Loucy (cell line): ENCODE results near the gene CYP4V2.

Source experiments
- EZH2phosphoT487 ChIP-seq: fragments of 200-600 bp; IDR thresholded peaks from 2 replicates; pipeline ENCODE4 v1.6.1; 2018; ENCODE audit warnings: antibody characterized with exemption, mild to moderate bottlenecking, moderate library complexity, borderline replicate concordance
- TF ChIP-seq, protein P1 (sequence below): fragments of 200-600 bp; sonication (generic); conservative IDR thresholded peaks from 2 replicates; pipeline ENCODE4 v1.5.1; 2014; ENCODE audit warnings: mild to moderate bottlenecking, antibody characterized with exemption, low read length

GRCh38 chr4:186203406-186203805, 12.0 kb downstream of the CYP4V2 start:
- TF ChIP-seq, protein P1, sequence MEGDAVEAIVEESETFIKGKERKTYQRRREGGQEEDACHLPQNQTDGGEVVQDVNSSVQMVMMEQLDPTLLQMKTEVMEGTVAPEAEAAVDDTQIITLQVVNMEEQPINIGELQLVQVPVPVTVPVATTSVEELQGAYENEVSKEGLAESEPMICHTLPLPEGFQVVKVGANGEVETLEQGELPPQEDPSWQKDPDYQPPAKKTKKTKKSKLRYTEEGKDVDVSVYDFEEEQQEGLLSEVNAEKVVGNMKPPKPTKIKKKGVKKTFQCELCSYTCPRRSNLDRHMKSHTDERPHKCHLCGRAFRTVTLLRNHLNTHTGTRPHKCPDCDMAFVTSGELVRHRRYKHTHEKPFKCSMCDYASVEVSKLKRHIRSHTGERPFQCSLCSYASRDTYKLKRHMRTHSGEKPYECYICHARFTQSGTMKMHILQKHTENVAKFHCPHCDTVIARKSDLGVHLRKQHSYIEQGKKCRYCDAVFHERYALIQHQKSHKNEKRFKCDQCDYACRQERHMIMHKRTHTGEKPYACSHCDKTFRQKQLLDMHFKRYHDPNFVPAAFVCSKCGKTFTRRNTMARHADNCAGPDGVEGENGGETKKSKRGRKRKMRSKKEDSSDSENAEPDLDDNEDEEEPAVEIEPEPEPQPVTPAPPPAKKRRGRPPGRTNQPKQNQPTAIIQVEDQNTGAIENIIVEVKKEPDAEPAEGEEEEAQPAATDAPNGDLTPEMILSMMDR = no peak
- TF ChIP-seq EZH2phosphoT487 = no peak
